Psoas muscle (tissue), 8 donors: ENCODE measurements around the gene TALDO1. TPM values are rescaled to one million over a fixed set of nuclear protein-coding genes. Genes with fewer than 3 reads are reported as not detected.

Experiments used
- ATAC-seq, 4 donors: fragments of 200-7000 bp; cut with Tn5 transposase; one replicate each; pipeline ENCODE4 v1.9.1; 2020; ENCODE audit warnings: moderate library complexity in 3 of 4, mild to moderate bottlenecking in 2 of 4
- DNase-seq, 2 donors: peaks; one replicate each; pipeline ENCODE4 v3.0.0-alpha.2; 2020
- H3K27ac ChIP-seq: fragments of 200-600 bp; one replicate; pipeline ENCODE4 v1.8.0; 2022
- H3K27me3 ChIP-seq, 3 donors: fragments of 200-600 bp in 1 of 3; one replicate each; pipeline versions ENCODE4 v1.6.1 to v1.8.0; 2013 to 2022; ENCODE audit warnings: low read length in 2 of 3, mild to moderate bottlenecking in 2 of 3, moderate library complexity in 1 of 3; ENCODE audit not compliant: insufficient read depth in 3 of 3
- H3K36me3 ChIP-seq, 2 donors: fragments of 200-600 bp in 1 of 2; one replicate each; pipeline versions ENCODE4 v1.6.1 to v1.8.0; 2013 to 2022; ENCODE audit warnings: low read depth in 1 of 2, mild to moderate bottlenecking in 1 of 2, moderate library complexity in 1 of 2; ENCODE audit not compliant: insufficient read depth in 1 of 2
- H3K4me1 ChIP-seq: fragments of 200-600 bp; one replicate; pipeline ENCODE4 v1.8.0; 2022
- H3K4me3 ChIP-seq: fragments of 200-600 bp; one replicate; pipeline ENCODE4 v1.8.0; 2022; ENCODE audit warnings: mild to moderate bottlenecking
- H3K9me3 ChIP-seq: fragments of 200-600 bp; one replicate; pipeline ENCODE4 v1.8.0; 2022
- CTCF ChIP-seq: fragments of 200-600 bp; IDR thresholded peaks from one replicate; pipeline ENCODE4 v1.8.0; 2022; ENCODE audit warnings: antibody characterized with exemption
- WGBS, 3 donors: extraction: QIAGEN DNeasy Blood & Tissue Kit; methylation state at CpG; one replicate each; pipeline versions ENCODE4 v1.1.6 to v1.1.7; 2013; 5-methylcytosine and 5-hydroxymethylcytosine counted together
- intact Hi-C, 2 donors: fragments of 100-400 bp; cut with DNase I; formaldehyde crosslinking; loops; one replicate each; pipeline versions ENCODE4 v1.11.0 to v1.14.2; 2022
- polyA plus RNA-seq, 3 donors: library from polyadenylated mRNA; stranded (reverse); fragments of 200-250 nt; gene quantifications; one replicate each; pipeline ENCODE4 v1.2.3, GENCODE V29; 2013
- total RNA-seq, 4 donors: library from RNA; stranded (reverse); fragmentation: NEBNext Ultra II Directional in 2 of 4; extraction: Animal tissue kit (Norgen Biotek cat#: 25700) in 2 of 4; gene quantifications; one replicate each; pipeline versions ENCODE4 v1.2.1 to v1.2.4, GENCODE V29; 2021 to 2023
- donor health status: healthy with polysubstance abuse.
- donor health status: DM: no; HTN: no; CAD: no; lungs with moderate emphysema.
- donor health status: Bipolar disorder and iron deficiency.
- donor health status: healthy.
- donor health status: DM: yes; HTN: yes; CAD: no.
- donor health status: DM: no; HTN: no; CAD: no.
- donor health status: DM: no; HTN: no; CAD: no.
- donor health status: DM: yes; HTN: yes; CAD: no.

TALDO1 gene
- total and polyA plus RNA-seq, 7 donors: 58.7 to 140 (median 77.7) TPM

- H3K4me1 ChIP-seq: peaks cover 7% of the 10 kb centered on the region
- ATAC-seq (no peak), DNase-seq (peak in 1 of 2 donors; percentile 58)
- peaks cover 0 to 43% (median 19%) of the 10 kb centered on the region in 3 donors for H3K27me3 ChIP-seq
- intact Hi-C loops: no loop called here
- no peak overlapping the region for H3K4me3 ChIP-seq
- no peak overlapping the region for H3K27ac ChIP-seq
- H3K36me3 ChIP-seq: no peaks in the 10 kb centered on the region
- TF ChIP-seq CTCF: no peak
- no peaks in the 10 kb centered on the region for H3K9me3 ChIP-seq
- WGBS, 3 donors: 91 to 94% (median 92%) methylated on average over 44 to 49 of the region's 49 CpGs
These were observed 44.6 kb downstream of the TALDO1 start for GRCh38 chr11:791658-792534.

GRCh38 chr11:792535-792821 lies 45.2 kb downstream of the TALDO1 start:
- Histone ChIP-seq H3K9me3 (no peaks in the 10 kb centered on the region), H3K4me3 (no peak overlapping the region), H3K27ac (no peak overlapping the region), H3K4me1 (peaks cover 13% of the 10 kb centered on the region), H3K27me3 (peaks cover 0 to 39% (median 16%) of the 10 kb centered on the region in 3 donors), H3K36me3 (no peaks in the 10 kb centered on the region)
- intact Hi-C loops: no loop called here
- no peak for ATAC-seq
- no peak for DNase-seq
- no peak for TF ChIP-seq CTCF
- 87 to 97% (median 90%) methylated on average over 11 to 15 of the region's 15 CpGs for WGBS, 3 donors

- H3K27ac ChIP-seq: no peak overlapping the region
- H3K4me3 ChIP-seq: no peak overlapping the region
- 91 to 95% (median 95%) methylated on average over 12 to 13 of the region's 13 CpGs for WGBS, 3 donors
- H3K36me3 ChIP-seq: no peaks in the 10 kb centered on the region
- TF ChIP-seq CTCF: no peak
- peaks cover 0 to 37% (median 15%) of the 10 kb centered on the region in 3 donors for H3K27me3 ChIP-seq
- intact Hi-C loops: no loop called here
- no peaks in the 10 kb centered on the region for H3K9me3 ChIP-seq
- peaks cover 16% of the 10 kb centered on the region for H3K4me1 ChIP-seq
- ATAC-seq (no peak), DNase-seq (peak in 1 of 2 donors; percentile 52)
These were observed 45.6 kb downstream of the TALDO1 start for GRCh38 chr11:792873-793272.

- H3K27ac ChIP-seq: no peak overlapping the region
- no peaks in the 10 kb centered on the region for H3K36me3 ChIP-seq
- H3K9me3 ChIP-seq: no peaks in the 10 kb centered on the region
- WGBS, 3 donors: 36 to 53% (median 38%) methylated on average over 6 to 7 of the region's 7 CpGs
- H3K27me3 ChIP-seq: peaks cover 0 to 31% (median 15%) of the 10 kb centered on the region in 3 donors
- H3K4me3 ChIP-seq: no peak overlapping the region
- ATAC-seq (peak in 1 of 4 donors; percentile 22), DNase-seq (peak in 1 of 2 donors; percentile 51)
- no peak for TF ChIP-seq CTCF
- H3K4me1 ChIP-seq: peaks cover 19% of the 10 kb centered on the region
- intact Hi-C loops: no loop called here
These were observed 46.3 kb downstream of the TALDO1 start for GRCh38 chr11:793556-793955.
